OCI-LY7 (cell line): ENCODE measurements around the gene HTRA2. TPM values are rescaled to one million over a fixed set of nuclear protein-coding genes. Genes with fewer than 3 reads are reported as not detected.

Source experiments
- BruUV-seq: library from RNA; stranded (reverse); fragments of 400-500 nt; replicated peaks from 2 replicates; lab custom pipeline; 2021; lab: Mats Ljungman, UMichigan
- CTCF ChIA-PET: fragments of 300-600 bp; sonication (Branson Sonifier 250); formaldehyde crosslinking; loops from one replicate; lab custom pipeline; 2022; ENCODE audit warnings: antibody characterized with exemption; ENCODE audit not compliant: unreplicated experiment; lab: Charles Lee
- POLR2A ChIA-PET: fragments of 300-600 bp; sonication (Branson Sonifier 250); formaldehyde crosslinking; loops from one replicate; lab custom pipeline; 2022; ENCODE audit warnings: antibody characterized with exemption; lab: Charles Lee
- DNase-seq: peaks from one replicate; pipeline ENCODE4 v3.0.0-alpha.2; 2015; ENCODE audit warnings: low spot score
- H2AFZ ChIP-seq: fragments of 200-600 bp; sonication (generic), shearing (Covaris generic); 2 replicates; pipeline ENCODE4 v1.6.1; 2014; ENCODE audit warnings: mild to moderate bottlenecking, antibody characterized with exemption, low read length, moderate library complexity
- H3K27ac ChIP-seq: fragments of 200-600 bp; sonication (generic); 2 replicates; pipeline ENCODE4 v1.5.1; 2014; ENCODE audit warnings: mixed run types, low read depth, mild to moderate bottlenecking, moderate library complexity, low read length, inconsistent platforms; ENCODE audit not compliant: poor library complexity, severe bottlenecking
- H3K36me3 ChIP-seq: fragments of 200-600 bp; sonication (generic); 2 replicates; pipeline ENCODE4 v1.6.1; 2014; ENCODE audit warnings: mild to moderate bottlenecking, antibody characterized with exemption, low read length, moderate library complexity, mixed read lengths; ENCODE audit not compliant: insufficient read depth
- H3K4me1 ChIP-seq: fragments of 200-600 bp; sonication (generic); 2 replicates; pipeline ENCODE4 v1.5.1; 2014; ENCODE audit warnings: mild to moderate bottlenecking, low read length; ENCODE audit not compliant: insufficient read depth, poor library complexity, severe bottlenecking
- H3K4me2 ChIP-seq: fragments of 200-600 bp; sonication (generic); 2 replicates; pipeline ENCODE4 v1.6.1; 2014; ENCODE audit warnings: mild to moderate bottlenecking, low read length
- H3K4me3 ChIP-seq: fragments of 200-600 bp; sonication (generic); 2 replicates; pipeline ENCODE4 v1.5.1; 2014; ENCODE audit warnings: mild to moderate bottlenecking, low read depth, low read length; ENCODE audit not compliant: poor library complexity, severe bottlenecking
- H3K79me2 ChIP-seq: fragments of 200-600 bp; sonication (generic); 2 replicates; pipeline ENCODE4 v1.6.1; 2016; ENCODE audit warnings: low read depth, mild to moderate bottlenecking, low read length, moderate library complexity, mixed read lengths; ENCODE audit not compliant: insufficient read depth
- H3K9me2 ChIP-seq: fragments of 200-600 bp; sonication (generic); 2 replicates; pipeline ENCODE4 v1.6.1; 2016; ENCODE audit warnings: mild to moderate bottlenecking, low read length, mixed read lengths; ENCODE audit not compliant: insufficient read depth
- H3K9me3 ChIP-seq: fragments of 200-600 bp; sonication (generic); 2 replicates; pipeline ENCODE4 v1.6.1; 2014; ENCODE audit warnings: mild to moderate bottlenecking, mixed run types, low read length, mixed read lengths
- H4K20me1 ChIP-seq: fragments of 200-600 bp; sonication (generic); 2 replicates; pipeline ENCODE4 v1.6.1; 2014; ENCODE audit warnings: mild to moderate bottlenecking, antibody characterized with exemption, low read length, moderate library complexity, mixed read lengths; ENCODE audit not compliant: insufficient read depth
- EZH2phosphoT487 ChIP-seq: fragments of 200-600 bp; sonication (generic); IDR thresholded peaks from 2 replicates; pipeline ENCODE4 v1.6.1; 2018; ENCODE audit warnings: low read depth, borderline replicate concordance, mild to moderate bottlenecking, mixed run types, antibody characterized with exemption, low read length, moderate library complexity, mixed read lengths
- intact Hi-C: fragments of 100-400 bp; cut with micrococcal nuclease; formaldehyde crosslinking; loops from one replicate; pipeline ENCODE4 v1.10.0; 2022; ENCODE audit not compliant: unreplicated experiment
- total RNA-seq, 2 experiments: library from RNA; depleted of rRNA in 1 of 2; stranded (reverse); fragments of >200 nt in 1 of 2; shearing (Covaris generic) in 1 of 2; gene quantifications; 2 replicates each; pipeline ENCODE4 v1.2.3, GENCODE V29; 2014 to 2022
- TF ChIP-seq, protein P1 (sequence below): fragments of 200-600 bp; sonication (generic); conservative IDR thresholded peaks from 2 replicates; pipeline ENCODE4 v1.5.1; 2014; ENCODE audit warnings: mild to moderate bottlenecking, antibody characterized with exemption, low read length, moderate library complexity, mixed read lengths

HTRA2 gene
- total RNA-seq, 2 experiments from 2014 or later = 50.7 to 54.8 TPM

- Histone ChIP-seq H3K36me3 (no peaks in the 10 kb centered on the region), H3K27ac (no peak overlapping the region), H2AFZ (peak overlapping the region; percentile 95), H3K4me2 (peak overlapping the region; percentile 80), H3K79me2 (no peaks in the 10 kb centered on the region), H4K20me1 (no peaks in the 10 kb centered on the region), H3K9me3 (no peaks in the 10 kb centered on the region), H3K4me3 (peak overlapping the region; percentile 94), H3K9me2 (no peaks in the 10 kb centered on the region), H3K4me1 (peaks cover 13% of the 10 kb centered on the region)
- no peak for TF ChIP-seq EZH2phosphoT487
- TF ChIP-seq, protein P1, sequence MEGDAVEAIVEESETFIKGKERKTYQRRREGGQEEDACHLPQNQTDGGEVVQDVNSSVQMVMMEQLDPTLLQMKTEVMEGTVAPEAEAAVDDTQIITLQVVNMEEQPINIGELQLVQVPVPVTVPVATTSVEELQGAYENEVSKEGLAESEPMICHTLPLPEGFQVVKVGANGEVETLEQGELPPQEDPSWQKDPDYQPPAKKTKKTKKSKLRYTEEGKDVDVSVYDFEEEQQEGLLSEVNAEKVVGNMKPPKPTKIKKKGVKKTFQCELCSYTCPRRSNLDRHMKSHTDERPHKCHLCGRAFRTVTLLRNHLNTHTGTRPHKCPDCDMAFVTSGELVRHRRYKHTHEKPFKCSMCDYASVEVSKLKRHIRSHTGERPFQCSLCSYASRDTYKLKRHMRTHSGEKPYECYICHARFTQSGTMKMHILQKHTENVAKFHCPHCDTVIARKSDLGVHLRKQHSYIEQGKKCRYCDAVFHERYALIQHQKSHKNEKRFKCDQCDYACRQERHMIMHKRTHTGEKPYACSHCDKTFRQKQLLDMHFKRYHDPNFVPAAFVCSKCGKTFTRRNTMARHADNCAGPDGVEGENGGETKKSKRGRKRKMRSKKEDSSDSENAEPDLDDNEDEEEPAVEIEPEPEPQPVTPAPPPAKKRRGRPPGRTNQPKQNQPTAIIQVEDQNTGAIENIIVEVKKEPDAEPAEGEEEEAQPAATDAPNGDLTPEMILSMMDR = no peak
- peak; percentile 55 for DNase-seq
- CTCF ChIA-PET = no interaction called here
- intact Hi-C loops = no loop called here
- POLR2A ChIA-PET = no interaction called here
- BruUV-seq = TSS peak; percentile 51
Observed at GRCh38 chr2:74554820-74555531, 25.2 kb downstream of the HTRA2 start.

DNA sequence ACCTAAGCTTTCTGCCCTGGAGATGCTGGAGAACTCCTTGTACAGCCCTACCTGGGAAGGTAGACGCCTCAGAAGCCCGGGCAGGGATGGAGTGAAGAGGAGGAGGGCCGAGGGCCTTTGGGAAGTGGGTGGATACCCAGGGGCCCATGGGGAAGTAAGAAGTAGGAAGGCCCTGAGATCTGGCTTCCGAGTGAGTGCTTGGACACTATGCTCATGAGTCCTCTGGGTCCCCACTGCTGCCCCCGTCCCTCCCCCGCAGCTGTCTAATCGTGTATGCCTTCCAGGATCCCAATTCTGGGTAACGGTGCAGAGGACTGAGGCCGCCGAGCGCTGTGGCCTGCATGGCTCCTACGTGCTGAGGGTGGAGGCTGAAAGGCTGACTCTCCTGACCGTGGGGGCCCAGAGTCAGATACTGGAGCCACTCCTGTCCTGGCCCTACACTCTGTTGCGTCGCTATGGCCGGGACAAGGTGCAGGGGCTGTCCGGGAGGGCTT, 25.9 kb downstream of the HTRA2 start:
- Histone ChIP-seq H3K4me2 (peak overlapping the region; percentile 80), H4K20me1 (no peaks in the 10 kb centered on the region), H3K4me3 (peak overlapping the region; percentile 94), H3K9me2 (no peaks in the 10 kb centered on the region), H2AFZ (no peak overlapping the region), H3K9me3 (no peaks in the 10 kb centered on the region), H3K79me2 (no peaks in the 10 kb centered on the region), H3K4me1 (peaks cover 13% of the 10 kb centered on the region), H3K36me3 (no peaks in the 10 kb centered on the region), H3K27ac (no peak overlapping the region)
- BruUV-seq = no TSS peak
- TF ChIP-seq, protein P1 = no peak
- TF ChIP-seq EZH2phosphoT487 = no peak
- DNase-seq = no peak
- CTCF ChIA-PET = no interaction called here
- POLR2A ChIA-PET = no interaction called here
- intact Hi-C loops = no loop called here

- Histone ChIP-seq H2AFZ (no peak overlapping the region), H3K4me1 (peaks cover 13% of the 10 kb centered on the region), H4K20me1 (no peaks in the 10 kb centered on the region), H3K4me2 (no peak overlapping the region), H3K27ac (no peak overlapping the region), H3K9me3 (no peaks in the 10 kb centered on the region), H3K79me2 (no peaks in the 10 kb centered on the region), H3K4me3 (no peak overlapping the region), H3K9me2 (no peaks in the 10 kb centered on the region), H3K36me3 (no peaks in the 10 kb centered on the region)
- intact Hi-C loops = no loop called here
- TF ChIP-seq, protein P1 = no peak
- no peak for TF ChIP-seq EZH2phosphoT487
- ChIA-PET CTCF (no interaction called here), POLR2A (no interaction called here)
- BruUV-seq = no TSS peak
- DNase-seq = no peak
Observed at GRCh38 chr2:74556159-74556558, 26.4 kb downstream of the HTRA2 start.
